Activated B cell treated with CpG ODN at 0.5 μM for 24 hours (primary cell): ENCODE results near the gene LRCH1. TPM values are rescaled to one million over a fixed set of nuclear protein-coding genes. Genes with fewer than 3 reads are reported as not detected.

Source experiments
- ATAC-seq: fragments of 200-7000 bp; cut with Tn5 transposase; one replicate; pipeline ENCODE4 v1.10.0; 2021; ENCODE audit warnings: low read depth, mild to moderate bottlenecking, moderate library complexity
- CTCF ChIA-PET: fragments of 350-600 bp; sonication (Branson Sonifier 250); formaldehyde crosslinking; loops from one replicate; lab custom pipeline; 2021; ENCODE audit warnings: antibody characterized with exemption; lab: Charles Lee
- POLR2A ChIA-PET: fragments of 350-600 bp; sonication (Branson Sonifier 250); formaldehyde crosslinking; loops from one replicate; lab custom pipeline; 2021; ENCODE audit warnings: antibody characterized with exemption; lab: Charles Lee
- DNase-seq: peaks from one replicate; pipeline ENCODE4 v3.0.0; 2022
- H3K27ac Mint-ChIP-seq: one replicate; pipeline ENCODE4 v1.8.0; 2020; ENCODE audit warnings: mixed read lengths
- H3K27me3 Mint-ChIP-seq: one replicate; pipeline ENCODE4 v1.8.0; 2021; ENCODE audit warnings: mixed read lengths
- H3K36me3 Mint-ChIP-seq: one replicate; pipeline ENCODE4 v1.8.0; 2021; ENCODE audit warnings: low read depth, mixed read lengths
- H3K4me1 Mint-ChIP-seq: one replicate; pipeline ENCODE4 v1.8.0; 2021; ENCODE audit warnings: mixed read lengths
- H3K4me3 Mint-ChIP-seq: one replicate; pipeline ENCODE4 v1.8.0; 2020; ENCODE audit warnings: mild to moderate bottlenecking, mixed read lengths
- H3K9me3 Mint-ChIP-seq: one replicate; pipeline ENCODE4 v1.8.0; 2020; ENCODE audit warnings: mixed read lengths
- intact Hi-C: fragments of 100-400 bp; cut with micrococcal nuclease; formaldehyde crosslinking; loops from one replicate; pipeline ENCODE4 v1.15.1; 2024
- total RNA-seq: library from RNA; stranded (reverse); gene quantifications from 2 replicates; pipeline ENCODE4 v1.2.3, GENCODE V29; 2022
- TF ChIP-seq, protein P1 (sequence below): fragments of 200-600 bp; IDR thresholded peaks from one replicate; pipeline ENCODE4 v1.8.0; 2022; ENCODE audit warnings: antibody characterized with exemption, mild to moderate bottlenecking

LRCH1 gene
- total RNA-seq, 1 donor from 2014 or later, result 46.3 TPM

GRCh38 chr13:46628622-46629365 is 75.8 kb downstream of the LRCH1 start:
- ChIA-PET POLR2A (interaction anchor here (1.4 kb wide), 1 partner anchor 40 kb away, joined by 7 read pairs; no protein-coding TSS in a partner anchor), CTCF (interaction anchor here (3.0 kb wide), 1 partner anchor 77 kb away, joined by 9 read pairs; no protein-coding TSS in a partner anchor)
- ATAC-seq, result no peak
- intact Hi-C loops, result loop anchor here (2.0 kb wide), 1 partner anchor 14 kb away; no protein-coding TSS in a partner anchor
- H3K27ac Mint-ChIP-seq, result peak overlapping the region; percentile 67
- DNase-seq, result no peak
- TF ChIP-seq, protein P1, sequence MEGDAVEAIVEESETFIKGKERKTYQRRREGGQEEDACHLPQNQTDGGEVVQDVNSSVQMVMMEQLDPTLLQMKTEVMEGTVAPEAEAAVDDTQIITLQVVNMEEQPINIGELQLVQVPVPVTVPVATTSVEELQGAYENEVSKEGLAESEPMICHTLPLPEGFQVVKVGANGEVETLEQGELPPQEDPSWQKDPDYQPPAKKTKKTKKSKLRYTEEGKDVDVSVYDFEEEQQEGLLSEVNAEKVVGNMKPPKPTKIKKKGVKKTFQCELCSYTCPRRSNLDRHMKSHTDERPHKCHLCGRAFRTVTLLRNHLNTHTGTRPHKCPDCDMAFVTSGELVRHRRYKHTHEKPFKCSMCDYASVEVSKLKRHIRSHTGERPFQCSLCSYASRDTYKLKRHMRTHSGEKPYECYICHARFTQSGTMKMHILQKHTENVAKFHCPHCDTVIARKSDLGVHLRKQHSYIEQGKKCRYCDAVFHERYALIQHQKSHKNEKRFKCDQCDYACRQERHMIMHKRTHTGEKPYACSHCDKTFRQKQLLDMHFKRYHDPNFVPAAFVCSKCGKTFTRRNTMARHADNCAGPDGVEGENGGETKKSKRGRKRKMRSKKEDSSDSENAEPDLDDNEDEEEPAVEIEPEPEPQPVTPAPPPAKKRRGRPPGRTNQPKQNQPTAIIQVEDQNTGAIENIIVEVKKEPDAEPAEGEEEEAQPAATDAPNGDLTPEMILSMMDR, result no peak
- no peaks in the 10 kb centered on the region for H3K27me3 Mint-ChIP-seq
- peaks cover 4% of the 10 kb centered on the region for H3K36me3 Mint-ChIP-seq
- H3K4me1 Mint-ChIP-seq, result peaks cover 88% of the 10 kb centered on the region
- no peaks in the 10 kb centered on the region for H3K9me3 Mint-ChIP-seq
- H3K4me3 Mint-ChIP-seq, result no peak overlapping the region

- Mint-ChIP-seq H3K4me3 (peak overlapping the region; percentile 29), H3K4me1 (peaks cover 86% of the 10 kb centered on the region), H3K36me3 (peaks cover 4% of the 10 kb centered on the region), H3K27me3 (no peaks in the 10 kb centered on the region), H3K27ac (peak overlapping the region; percentile 67), H3K9me3 (no peaks in the 10 kb centered on the region)
- DNase-seq (no peak), ATAC-seq (no peak)
- ChIA-PET CTCF (interaction anchor here (0.8 to 3.0 kb wide), 4 partner anchors 14 to 78 kb away, joined by 3 to 9 read pairs (median 3); no protein-coding TSS in a partner anchor), POLR2A (interaction anchor here (0.9 to 1.4 kb wide), 4 partner anchors 9 to 77 kb away, joined by 3 to 7 read pairs (median 5); partner anchors contain the start of gene LRCH1)
- intact Hi-C loops, result loop anchor here (2.0 kb wide), 2 partner anchors 15 to 19 kb away; no protein-coding TSS in a partner anchor
- TF ChIP-seq, protein P1, result no peak
Measured at GRCh38 chr13:46629811-46630413, 76.9 kb downstream of the LRCH1 start.

- peak; percentile 34 for ATAC-seq
- no peaks in the 10 kb centered on the region for H3K9me3 Mint-ChIP-seq
- TF ChIP-seq, protein P1, result no peak
- intact Hi-C loops, result loop anchor here (2.0 kb wide), 1 partner anchor 18 kb away; no protein-coding TSS in a partner anchor
- ChIA-PET POLR2A (interaction anchor here (0.9 to 1.4 kb wide), 4 partner anchors 9 to 78 kb away, joined by 3 to 7 read pairs (median 5); partner anchors contain the start of gene LRCH1), CTCF (interaction anchor here (0.8 to 3.0 kb wide), 5 partner anchors 14 to 79 kb away, joined by 3 to 9 read pairs (median 3); no protein-coding TSS in a partner anchor)
- H3K27me3 Mint-ChIP-seq, result no peaks in the 10 kb centered on the region
- H3K4me3 Mint-ChIP-seq, result peak overlapping the region; percentile 29
- DNase-seq, result no peak
- peaks cover 83% of the 10 kb centered on the region for H3K4me1 Mint-ChIP-seq
- H3K36me3 Mint-ChIP-seq, result peaks cover 8% of the 10 kb centered on the region
- peak overlapping the region; percentile 67 for H3K27ac Mint-ChIP-seq
Measured at GRCh38 chr13:46630431-46631178, 77.6 kb downstream of the LRCH1 start.

DNA sequence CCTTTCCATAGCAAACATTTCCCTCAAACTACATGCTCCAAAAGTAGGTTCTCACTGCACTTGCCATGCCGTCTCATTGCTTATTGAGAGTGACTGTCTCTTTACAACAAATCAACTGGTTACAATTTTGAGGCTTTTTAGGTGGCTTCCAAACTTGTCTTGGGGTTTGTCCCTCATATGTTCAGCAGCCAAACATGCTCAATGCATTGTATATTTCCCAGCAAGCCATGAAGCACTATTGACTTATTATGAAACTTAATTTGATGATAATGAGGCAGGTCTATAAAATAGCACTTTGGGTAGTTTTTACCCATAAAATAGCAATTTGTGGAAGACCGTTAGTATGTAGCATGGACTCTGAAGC is 78.2 kb downstream of the LRCH1 start:
- CTCF ChIA-PET, result interaction anchor here (1.6 kb wide), 1 partner anchor 39 kb away, joined by 4 read pairs; no protein-coding TSS in a partner anchor
- H3K36me3 Mint-ChIP-seq, result peaks cover 9% of the 10 kb centered on the region

More for the DNA sequence above, 78.2 kb downstream of the LRCH1 start:
- no peak for DNase-seq
- POLR2A ChIA-PET, result no interaction called here
- Mint-ChIP-seq H3K27me3 (no peaks in the 10 kb centered on the region), H3K9me3 (no peaks in the 10 kb centered on the region), H3K27ac (peak overlapping the region; percentile 67), H3K4me3 (no peak overlapping the region), H3K4me1 (peaks cover 80% of the 10 kb centered on the region)
- no peak for ATAC-seq
- TF ChIP-seq, protein P1, result no peak
- intact Hi-C loops, result loop anchor here (2.0 kb wide), 1 partner anchor 18 kb away; no protein-coding TSS in a partner anchor
